Measurements from ENCODE around the gene CD300LG. TPM values are rescaled to one million over a fixed set of nuclear protein-coding genes. Genes with fewer than 3 reads are reported as not detected.

CD300LG gene
- total RNA-seq, 4 donors from 2014 or later: 4.0 to 12.9 (median 8.1) TPM

DNA sequence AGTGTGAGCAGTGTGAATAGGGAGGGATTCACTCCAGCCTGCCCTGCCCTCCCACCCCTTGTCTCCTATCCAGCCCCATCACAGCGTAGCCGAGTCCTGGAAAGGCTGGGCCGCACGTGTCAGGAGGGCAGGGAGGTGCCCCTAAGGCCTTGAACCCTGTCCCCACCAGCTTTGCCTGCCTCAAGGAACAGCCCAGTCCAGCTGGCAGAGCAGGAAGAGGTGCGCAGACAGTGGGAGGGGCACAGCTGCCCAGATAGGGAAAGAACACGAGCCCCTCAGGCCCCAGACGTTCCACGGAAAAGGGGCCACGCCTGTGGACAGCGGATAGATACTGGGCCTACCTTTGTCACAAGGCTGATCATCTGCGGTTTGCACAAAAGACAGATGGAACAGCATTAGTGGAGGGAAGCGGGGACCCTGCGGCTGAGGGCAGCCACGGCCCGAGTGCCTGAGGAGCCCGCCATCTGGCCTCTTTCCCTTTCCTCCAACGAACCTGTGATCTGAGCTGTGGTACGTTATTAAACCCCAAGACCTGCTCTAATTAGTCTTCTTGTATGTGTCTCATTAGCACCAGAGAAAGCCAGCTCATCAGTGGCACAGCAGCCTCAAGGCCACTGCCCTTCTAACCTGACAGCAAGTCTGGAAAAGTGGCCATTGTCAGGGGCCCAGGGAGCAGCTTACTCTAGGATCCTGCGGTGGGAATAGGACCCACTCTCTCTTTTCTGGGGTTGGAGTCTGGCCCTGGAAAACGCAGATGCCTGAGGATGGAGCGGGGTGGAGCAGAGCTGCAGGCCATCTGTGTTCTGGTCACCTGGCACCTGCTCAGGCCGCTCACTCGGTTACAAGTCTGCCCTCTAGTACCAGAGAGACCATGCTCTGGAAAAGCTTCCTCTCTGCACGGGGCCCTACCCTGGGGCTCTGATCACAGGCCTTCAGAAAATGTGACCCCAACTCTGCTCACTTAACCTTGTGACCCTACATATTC, 30.3 kb upstream of the CD300LG start:
- peaks cover 0 to 63% (median 0%) of the 10 kb centered on the region in 3 donors for H3K36me3 ChIP-seq
- TF ChIP-seq POLR2A (IDR thresholded peaks at IDR 0.05) (no peak), EP300 (IDR thresholded peaks at IDR 0.05) (no peak)
- TF ChIP-seq, protein P1, sequence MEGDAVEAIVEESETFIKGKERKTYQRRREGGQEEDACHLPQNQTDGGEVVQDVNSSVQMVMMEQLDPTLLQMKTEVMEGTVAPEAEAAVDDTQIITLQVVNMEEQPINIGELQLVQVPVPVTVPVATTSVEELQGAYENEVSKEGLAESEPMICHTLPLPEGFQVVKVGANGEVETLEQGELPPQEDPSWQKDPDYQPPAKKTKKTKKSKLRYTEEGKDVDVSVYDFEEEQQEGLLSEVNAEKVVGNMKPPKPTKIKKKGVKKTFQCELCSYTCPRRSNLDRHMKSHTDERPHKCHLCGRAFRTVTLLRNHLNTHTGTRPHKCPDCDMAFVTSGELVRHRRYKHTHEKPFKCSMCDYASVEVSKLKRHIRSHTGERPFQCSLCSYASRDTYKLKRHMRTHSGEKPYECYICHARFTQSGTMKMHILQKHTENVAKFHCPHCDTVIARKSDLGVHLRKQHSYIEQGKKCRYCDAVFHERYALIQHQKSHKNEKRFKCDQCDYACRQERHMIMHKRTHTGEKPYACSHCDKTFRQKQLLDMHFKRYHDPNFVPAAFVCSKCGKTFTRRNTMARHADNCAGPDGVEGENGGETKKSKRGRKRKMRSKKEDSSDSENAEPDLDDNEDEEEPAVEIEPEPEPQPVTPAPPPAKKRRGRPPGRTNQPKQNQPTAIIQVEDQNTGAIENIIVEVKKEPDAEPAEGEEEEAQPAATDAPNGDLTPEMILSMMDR (IDR thresholded peaks at IDR 0.05): no peak
- 82 to 86% methylated on average over 24 of the region's 24 CpGs for WGBS, 2 donors
- no peak overlapping the region for H3K27ac ChIP-seq
- no peak overlapping the region for H3K4me3 ChIP-seq
- no peaks in the 10 kb centered on the region for H3K9me3 ChIP-seq
- no peak for DNase-seq (ENCODE audit: low spot score in 2 of 2)
- H3K4me1 ChIP-seq: no peaks in the 10 kb centered on the region
- no peaks in the 10 kb centered on the region for H3K27me3 ChIP-seq

DNA sequence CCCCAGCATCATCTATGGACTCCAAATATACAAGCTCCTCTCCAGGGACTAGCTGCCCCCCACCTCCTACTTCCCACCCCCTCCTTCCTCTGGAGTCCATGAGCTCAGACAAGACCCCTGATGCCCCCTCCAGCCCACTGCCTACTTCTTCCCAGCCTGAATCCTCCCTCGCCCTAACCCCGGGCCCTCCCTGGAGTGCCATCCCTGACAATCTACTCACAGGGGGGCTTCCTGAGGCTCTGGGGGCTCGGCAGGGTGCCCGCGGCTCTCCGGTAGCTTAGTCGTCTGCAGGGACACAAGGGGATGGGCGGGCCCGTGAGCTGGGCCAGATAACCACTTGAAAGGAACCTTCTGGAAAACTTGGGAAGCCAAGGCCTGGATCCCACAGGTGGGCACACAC, 29.1 kb upstream of the CD300LG start:
- TF ChIP-seq, protein P1 (IDR thresholded peaks at IDR 0.05): no peak
- no peak for TF ChIP-seq POLR2A (IDR thresholded peaks at IDR 0.05)
- TF ChIP-seq EP300 (IDR thresholded peaks at IDR 0.05): no peak
- no peak for DNase-seq (ENCODE audit: low spot score in 2 of 2)
- Histone ChIP-seq H3K27ac (no peak overlapping the region), H3K36me3 (peaks cover 0 to 53% (median 0%) of the 10 kb centered on the region in 3 donors), H3K4me1 (no peaks in the 10 kb centered on the region), H3K27me3 (no peaks in the 10 kb centered on the region), H3K9me3 (no peaks in the 10 kb centered on the region), H3K4me3 (no peak overlapping the region)
- WGBS, 2 donors: 87 to 93% methylated on average over 9 of the region's 9 CpGs

DNA sequence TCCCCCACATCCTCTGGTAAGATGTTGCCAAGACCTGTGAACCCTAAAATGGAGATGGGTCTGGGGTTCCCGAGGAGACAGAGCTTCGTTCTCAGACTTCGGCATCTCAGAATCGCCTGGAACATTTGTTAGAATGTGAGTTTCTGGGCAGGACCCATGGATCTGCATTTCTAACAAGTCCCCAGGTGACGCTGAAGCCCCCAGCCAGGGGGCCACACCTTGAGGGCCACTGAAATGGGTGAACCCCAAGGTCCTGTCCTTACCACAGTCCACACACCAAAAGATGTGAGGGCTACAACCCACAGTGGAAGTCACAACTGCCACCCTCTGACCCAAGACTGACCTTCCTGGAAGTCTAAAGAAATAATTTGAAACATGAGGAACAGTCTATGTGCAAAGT, 28.0 kb upstream of the CD300LG start:
- Histone ChIP-seq H3K27ac (no peak overlapping the region), H3K36me3 (peaks cover 0 to 49% (median 0%) of the 10 kb centered on the region in 3 donors), H3K4me1 (no peaks in the 10 kb centered on the region), H3K9me3 (no peaks in the 10 kb centered on the region), H3K4me3 (no peak overlapping the region), H3K27me3 (no peaks in the 10 kb centered on the region)
- TF ChIP-seq POLR2A (IDR thresholded peaks at IDR 0.05) (no peak), EP300 (IDR thresholded peaks at IDR 0.05) (no peak)
- TF ChIP-seq, protein P1 (IDR thresholded peaks at IDR 0.05): no peak
- DNase-seq (ENCODE audit: low spot score in 2 of 2): no peak
- 89 to 94% methylated on average over 5 of the region's 5 CpGs for WGBS, 2 donors

DNA sequence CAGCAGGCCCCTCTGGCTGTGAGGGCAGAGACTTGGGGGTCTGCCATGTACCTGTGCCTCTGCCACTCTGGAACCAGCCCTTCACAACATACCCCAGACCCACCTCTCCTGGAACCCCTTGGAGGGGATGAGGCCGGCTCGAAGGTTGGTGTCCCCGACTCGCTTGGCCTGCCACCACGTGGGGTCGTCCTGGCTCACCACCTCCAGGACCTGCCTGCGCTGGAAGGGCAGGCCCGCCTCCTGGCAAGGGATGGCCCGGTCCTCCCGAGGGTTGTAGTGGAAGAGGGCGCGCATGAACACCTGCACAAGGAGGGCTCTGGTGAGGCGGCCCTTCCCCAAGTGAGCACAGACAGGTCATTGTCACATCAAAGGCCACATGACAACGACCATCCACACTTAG, 26.2 kb upstream of the CD300LG start:
- DNase-seq (ENCODE audit: low spot score in 2 of 2): no peak
- H3K27me3 ChIP-seq: no peaks in the 10 kb centered on the region
- no peaks in the 10 kb centered on the region for H3K9me3 ChIP-seq
- TF ChIP-seq EP300 (IDR thresholded peaks at IDR 0.05) (no peak), POLR2A (IDR thresholded peaks at IDR 0.05) (no peak)
- TF ChIP-seq, protein P1 (IDR thresholded peaks at IDR 0.05): no peak
- no peak overlapping the region for H3K27ac ChIP-seq
- WGBS, 2 donors: 91 to 93% methylated on average over 11 to 13 of the region's 14 CpGs
- H3K36me3 ChIP-seq: peaks cover 0 to 60% (median 0%) of the 10 kb centered on the region in 3 donors
- H3K4me3 ChIP-seq: no peak overlapping the region
- no peaks in the 10 kb centered on the region for H3K4me1 ChIP-seq

DNA sequence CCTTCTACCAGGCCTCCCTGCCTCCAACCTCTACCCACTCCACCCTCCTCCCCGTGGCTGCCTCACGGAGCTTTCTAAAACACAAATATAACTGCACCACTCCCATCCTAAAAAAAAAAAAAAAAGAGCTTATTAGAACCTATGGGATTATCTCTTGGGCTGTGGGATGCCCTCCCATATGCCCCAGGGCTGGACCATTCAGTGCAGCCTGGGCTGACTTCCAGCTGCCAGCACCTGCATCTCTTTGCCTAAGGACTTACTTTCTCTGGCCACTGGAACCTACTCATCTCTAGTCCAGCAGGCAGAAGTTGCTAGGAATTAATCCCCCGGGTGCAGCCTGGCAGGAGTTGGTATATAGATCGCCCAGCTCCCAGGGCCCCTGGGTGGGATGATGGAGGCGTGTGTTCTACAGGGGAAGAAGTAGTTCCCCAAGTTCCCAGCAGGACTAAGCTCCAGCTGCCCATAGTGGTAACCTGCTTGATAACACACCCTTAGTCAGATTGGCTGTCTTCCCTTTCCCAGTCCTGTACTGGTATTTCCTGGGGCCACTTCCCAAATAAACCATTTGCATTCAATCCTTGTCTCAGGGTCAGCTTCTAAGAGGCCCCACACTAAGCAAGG, 24.3 kb upstream of the CD300LG start:
- Histone ChIP-seq H3K36me3 (peaks cover 0 to 51% (median 0%) of the 10 kb centered on the region in 3 donors), H3K4me3 (no peak overlapping the region), H3K27me3 (no peaks in the 10 kb centered on the region), H3K4me1 (no peaks in the 10 kb centered on the region), H3K9me3 (no peaks in the 10 kb centered on the region), H3K27ac (no peak overlapping the region)
- TF ChIP-seq, protein P1 (IDR thresholded peaks at IDR 0.05): no peak
- no peak for TF ChIP-seq POLR2A (IDR thresholded peaks at IDR 0.05)
- no peak for TF ChIP-seq EP300 (IDR thresholded peaks at IDR 0.05)
- WGBS, 2 donors: 88 to 92% methylated on average over 5 of the region's 5 CpGs
- DNase-seq (ENCODE audit: low spot score in 2 of 2): no peak
